ENCODE measurements around the gene NOG.

DNA sequence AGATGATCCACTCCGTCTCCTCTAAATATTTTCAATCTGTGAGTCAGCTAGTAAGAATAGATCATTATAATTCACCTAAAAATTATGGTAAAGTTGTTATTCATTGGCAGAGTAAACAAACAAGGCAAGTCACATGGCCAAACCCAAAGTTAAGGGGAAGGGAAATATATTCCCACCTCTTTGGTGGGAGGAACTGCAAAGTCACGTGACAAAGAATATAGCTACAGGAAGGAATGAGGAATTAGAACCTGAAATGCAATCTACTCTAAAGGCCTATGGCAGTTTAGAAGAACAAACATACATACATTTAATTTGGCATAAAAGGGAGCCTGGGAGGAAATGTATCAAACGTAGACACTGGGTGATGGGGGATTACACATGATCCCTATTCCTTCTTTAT is 48.9 kb downstream of the NOG start:
- TF ChIP-seq EZH2 (IDR thresholded peaks at IDR 0.05; ENCODE audit: borderline replicate concordance, low read depth, low read length, poor library complexity, severe bottlenecking), result no peak
- TF ChIP-seq, protein P1, sequence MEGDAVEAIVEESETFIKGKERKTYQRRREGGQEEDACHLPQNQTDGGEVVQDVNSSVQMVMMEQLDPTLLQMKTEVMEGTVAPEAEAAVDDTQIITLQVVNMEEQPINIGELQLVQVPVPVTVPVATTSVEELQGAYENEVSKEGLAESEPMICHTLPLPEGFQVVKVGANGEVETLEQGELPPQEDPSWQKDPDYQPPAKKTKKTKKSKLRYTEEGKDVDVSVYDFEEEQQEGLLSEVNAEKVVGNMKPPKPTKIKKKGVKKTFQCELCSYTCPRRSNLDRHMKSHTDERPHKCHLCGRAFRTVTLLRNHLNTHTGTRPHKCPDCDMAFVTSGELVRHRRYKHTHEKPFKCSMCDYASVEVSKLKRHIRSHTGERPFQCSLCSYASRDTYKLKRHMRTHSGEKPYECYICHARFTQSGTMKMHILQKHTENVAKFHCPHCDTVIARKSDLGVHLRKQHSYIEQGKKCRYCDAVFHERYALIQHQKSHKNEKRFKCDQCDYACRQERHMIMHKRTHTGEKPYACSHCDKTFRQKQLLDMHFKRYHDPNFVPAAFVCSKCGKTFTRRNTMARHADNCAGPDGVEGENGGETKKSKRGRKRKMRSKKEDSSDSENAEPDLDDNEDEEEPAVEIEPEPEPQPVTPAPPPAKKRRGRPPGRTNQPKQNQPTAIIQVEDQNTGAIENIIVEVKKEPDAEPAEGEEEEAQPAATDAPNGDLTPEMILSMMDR (conservative IDR thresholded peaks at IDR 0.05; ENCODE audit: low read depth, low read length), result no peak

Measured in A673 (cell line).